GM12874 (cell line): ENCODE data around the gene PCDHB15.

Source experiments
- CTCF ChIP-seq: IDR thresholded peaks from 2 replicates; pipeline ENCODE4 v1.5.1; 2011; ENCODE audit warnings: low read depth, mild to moderate bottlenecking, control low read depth, low read length, moderate library complexity; ENCODE audit not compliant: insufficient read depth

Gene PCDHB15

GRCh38 chr5:141234109-141234667 lies 11.0 kb upstream of the PCDHB15 start:
- no peak for TF ChIP-seq CTCF

GRCh38 chr5:141236516-141237313 lies 8.5 kb upstream of the PCDHB15 start:
- no peak for TF ChIP-seq CTCF

GRCh38 chr5:141241496-141241895 lies 3.7 kb upstream of the PCDHB15 start:
- no peak for TF ChIP-seq CTCF

- no peak for TF ChIP-seq CTCF
Observed at GRCh38 chr5:141250576-141250975, 5.4 kb downstream of the PCDHB15 start.

GRCh38 chr5:141258464-141258863 lies 13.3 kb downstream of the PCDHB15 start:
- TF ChIP-seq CTCF: no peak

- TF ChIP-seq CTCF: no peak
Observed at GRCh38 chr5:141258948-141259347, 13.8 kb downstream of the PCDHB15 start.

- TF ChIP-seq CTCF: no peak
Observed at GRCh38 chr5:141260458-141261237, 15.5 kb downstream of the PCDHB15 start.
